Measurements from ENCODE around the gene DGKI. TPM values are rescaled to one million over a fixed set of nuclear protein-coding genes. Genes with fewer than 3 reads are reported as not detected.

Gene DGKI
- total RNA-seq, 1 experiment from 2014 or later: not detected

DNA sequence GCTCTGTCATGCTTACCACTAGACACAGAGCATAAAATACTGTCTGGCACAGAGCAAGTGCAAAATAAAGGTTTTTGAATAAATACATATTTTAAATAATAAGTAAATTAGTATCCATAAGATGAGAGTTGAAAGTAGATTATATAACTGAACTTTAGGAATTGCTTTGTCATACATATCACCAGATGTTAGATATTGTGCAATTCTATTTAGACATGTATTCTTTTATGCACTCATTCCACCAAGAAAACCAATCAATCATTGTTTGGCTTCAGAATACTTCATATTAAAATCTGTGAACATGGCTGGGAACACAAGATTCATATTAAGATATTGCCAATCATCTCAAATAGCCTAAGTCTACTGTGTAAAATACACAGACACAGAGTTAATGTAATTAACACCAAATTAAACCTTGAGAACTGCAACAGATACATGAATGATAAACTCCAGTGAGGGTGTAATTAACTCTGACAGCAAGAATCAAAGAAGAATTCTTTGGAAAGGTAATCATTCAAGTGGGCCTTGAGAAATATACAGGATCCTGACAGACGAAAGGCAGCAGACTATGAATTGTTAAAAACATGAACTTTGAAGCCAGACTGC lies 302.2 kb downstream of the DGKI start:
- POLR2A ChIA-PET: no interaction called here
- in situ Hi-C loops (cut with HindIII; ENCODE audit: low pct_unique_long_range_greater_than_20kb, low sequenced_read_pairs) (no loop called here), intact Hi-C loops (cut with micrococcal nuclease; ENCODE audit: unreplicated experiment) (no loop called here)
- Histone ChIP-seq H3K4me3 (ENCODE audit: low read depth in 2 of 2, low read length in 2 of 2) (no peak overlapping the region), H3K27ac (ENCODE audit: low read length) (no peak overlapping the region), H3K36me3 (ENCODE audit: control insufficient read depth, insufficient read depth, low read length) (no peaks in the 10 kb centered on the region), H3K4me1 (ENCODE audit: control insufficient read depth, insufficient read depth, low read length) (no peaks in the 10 kb centered on the region), H3K9me3 (ENCODE audit: control insufficient read depth, insufficient read depth, low read depth, low read length) (no peaks in the 10 kb centered on the region), H3K27me3 (ENCODE audit: control insufficient read depth, insufficient read depth, low read length) (no peaks in the 10 kb centered on the region)
- TF ChIP-seq SIN3A (IDR thresholded peaks at IDR 0.05; ENCODE audit: borderline replicate concordance, insufficient read depth, low read depth, low read length) (no peak), POLR2AphosphoS5 (IDR thresholded peaks at IDR 0.05; ENCODE audit: low read depth, low read length) (no peak), TCF7L2 (IDR thresholded peaks at IDR 0.05; ENCODE audit: low read depth, low read length) (no peak)
- TF ChIP-seq, protein P1, sequence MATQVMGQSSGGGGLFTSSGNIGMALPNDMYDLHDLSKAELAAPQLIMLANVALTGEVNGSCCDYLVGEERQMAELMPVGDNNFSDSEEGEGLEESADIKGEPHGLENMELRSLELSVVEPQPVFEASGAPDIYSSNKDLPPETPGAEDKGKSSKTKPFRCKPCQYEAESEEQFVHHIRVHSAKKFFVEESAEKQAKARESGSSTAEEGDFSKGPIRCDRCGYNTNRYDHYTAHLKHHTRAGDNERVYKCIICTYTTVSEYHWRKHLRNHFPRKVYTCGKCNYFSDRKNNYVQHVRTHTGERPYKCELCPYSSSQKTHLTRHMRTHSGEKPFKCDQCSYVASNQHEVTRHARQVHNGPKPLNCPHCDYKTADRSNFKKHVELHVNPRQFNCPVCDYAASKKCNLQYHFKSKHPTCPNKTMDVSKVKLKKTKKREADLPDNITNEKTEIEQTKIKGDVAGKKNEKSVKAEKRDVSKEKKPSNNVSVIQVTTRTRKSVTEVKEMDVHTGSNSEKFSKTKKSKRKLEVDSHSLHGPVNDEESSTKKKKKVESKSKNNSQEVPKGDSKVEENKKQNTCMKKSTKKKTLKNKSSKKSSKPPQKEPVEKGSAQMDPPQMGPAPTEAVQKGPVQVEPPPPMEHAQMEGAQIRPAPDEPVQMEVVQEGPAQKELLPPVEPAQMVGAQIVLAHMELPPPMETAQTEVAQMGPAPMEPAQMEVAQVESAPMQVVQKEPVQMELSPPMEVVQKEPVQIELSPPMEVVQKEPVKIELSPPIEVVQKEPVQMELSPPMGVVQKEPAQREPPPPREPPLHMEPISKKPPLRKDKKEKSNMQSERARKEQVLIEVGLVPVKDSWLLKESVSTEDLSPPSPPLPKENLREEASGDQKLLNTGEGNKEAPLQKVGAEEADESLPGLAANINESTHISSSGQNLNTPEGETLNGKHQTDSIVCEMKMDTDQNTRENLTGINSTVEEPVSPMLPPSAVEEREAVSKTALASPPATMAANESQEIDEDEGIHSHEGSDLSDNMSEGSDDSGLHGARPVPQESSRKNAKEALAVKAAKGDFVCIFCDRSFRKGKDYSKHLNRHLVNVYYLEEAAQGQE (IDR thresholded peaks at IDR 0.05; ENCODE audit: insufficient read depth in 1 of 2, low read depth in 2 of 2, low read length in 1 of 2): no peak
- TF ChIP-seq, protein P2, sequence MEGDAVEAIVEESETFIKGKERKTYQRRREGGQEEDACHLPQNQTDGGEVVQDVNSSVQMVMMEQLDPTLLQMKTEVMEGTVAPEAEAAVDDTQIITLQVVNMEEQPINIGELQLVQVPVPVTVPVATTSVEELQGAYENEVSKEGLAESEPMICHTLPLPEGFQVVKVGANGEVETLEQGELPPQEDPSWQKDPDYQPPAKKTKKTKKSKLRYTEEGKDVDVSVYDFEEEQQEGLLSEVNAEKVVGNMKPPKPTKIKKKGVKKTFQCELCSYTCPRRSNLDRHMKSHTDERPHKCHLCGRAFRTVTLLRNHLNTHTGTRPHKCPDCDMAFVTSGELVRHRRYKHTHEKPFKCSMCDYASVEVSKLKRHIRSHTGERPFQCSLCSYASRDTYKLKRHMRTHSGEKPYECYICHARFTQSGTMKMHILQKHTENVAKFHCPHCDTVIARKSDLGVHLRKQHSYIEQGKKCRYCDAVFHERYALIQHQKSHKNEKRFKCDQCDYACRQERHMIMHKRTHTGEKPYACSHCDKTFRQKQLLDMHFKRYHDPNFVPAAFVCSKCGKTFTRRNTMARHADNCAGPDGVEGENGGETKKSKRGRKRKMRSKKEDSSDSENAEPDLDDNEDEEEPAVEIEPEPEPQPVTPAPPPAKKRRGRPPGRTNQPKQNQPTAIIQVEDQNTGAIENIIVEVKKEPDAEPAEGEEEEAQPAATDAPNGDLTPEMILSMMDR (IDR thresholded peaks at IDR 0.05): no peak
- BruUV-seq (replicated peaks): no TSS peak
- DNase-seq (ENCODE audit: low read depth, low spot score): no peak
- ATAC-seq: no peak
- CTCF ChIA-PET: no interaction called here

DNA sequence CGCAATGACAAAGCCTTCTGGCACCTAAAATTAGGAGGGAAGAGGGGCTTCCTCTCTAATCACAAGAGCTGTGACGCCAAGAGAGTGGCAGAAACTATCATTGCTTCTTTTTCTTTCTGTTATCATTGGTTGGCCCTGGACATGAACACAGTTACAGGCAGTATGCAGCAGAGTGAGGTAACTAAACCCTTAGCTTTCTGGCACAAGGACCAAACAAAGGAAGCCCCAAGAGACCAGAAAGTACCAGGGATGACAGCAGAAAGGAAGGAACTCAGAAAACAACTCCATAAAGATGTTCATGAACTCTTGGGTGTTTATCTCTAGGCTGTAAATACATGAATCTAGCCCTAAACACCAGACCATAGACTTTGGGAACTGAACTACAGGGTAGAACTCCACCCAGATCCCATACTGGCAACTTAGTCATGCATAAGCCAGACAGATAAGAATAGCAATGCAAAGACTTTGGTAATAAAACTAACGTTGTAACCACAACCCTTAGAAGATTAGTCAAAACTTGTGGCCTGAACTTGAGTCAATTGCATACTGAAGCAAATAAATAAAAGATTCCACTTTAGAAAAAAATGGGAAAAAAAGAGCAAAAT lies 307.6 kb downstream of the DGKI start:
- POLR2A ChIA-PET: no interaction called here
- BruUV-seq (replicated peaks): no TSS peak
- intact Hi-C loops (cut with micrococcal nuclease; ENCODE audit: unreplicated experiment): no loop called here
- DNase-seq (ENCODE audit: low read depth, low spot score): no peak
- TF ChIP-seq SIN3A (IDR thresholded peaks at IDR 0.05; ENCODE audit: borderline replicate concordance, insufficient read depth, low read depth, low read length) (no peak), POLR2AphosphoS5 (IDR thresholded peaks at IDR 0.05; ENCODE audit: low read depth, low read length) (no peak), TCF7L2 (IDR thresholded peaks at IDR 0.05; ENCODE audit: low read depth, low read length) (no peak)
- TF ChIP-seq, protein P1 (IDR thresholded peaks at IDR 0.05; ENCODE audit: insufficient read depth in 1 of 2, low read depth in 2 of 2, low read length in 1 of 2): no peak
- TF ChIP-seq, protein P2 (IDR thresholded peaks at IDR 0.05): no peak
- Histone ChIP-seq H3K4me1 (ENCODE audit: control insufficient read depth, insufficient read depth, low read length) (no peaks in the 10 kb centered on the region), H3K4me3 (ENCODE audit: low read depth in 2 of 2, low read length in 2 of 2) (no peak overlapping the region), H3K27me3 (ENCODE audit: control insufficient read depth, insufficient read depth, low read length) (no peaks in the 10 kb centered on the region), H3K9me3 (ENCODE audit: control insufficient read depth, insufficient read depth, low read depth, low read length) (no peaks in the 10 kb centered on the region), H3K27ac (ENCODE audit: low read length) (no peak overlapping the region), H3K36me3 (ENCODE audit: control insufficient read depth, insufficient read depth, low read length) (no peaks in the 10 kb centered on the region)
- in situ Hi-C loops (cut with HindIII; ENCODE audit: low pct_unique_long_range_greater_than_20kb, low sequenced_read_pairs): no loop called here
- CTCF ChIA-PET: no interaction called here
- ATAC-seq: no peak
